ENCODE results near the gene BCAT1.
A peak's percentile ranks its signal among the peaks of the same experiment; 100 is the strongest.
"Not testable (repeated sequence)": the region's sequence is repeated elsewhere in the genome, so short reads cannot be mapped to it uniquely, and the experiment has no call there.

BCAT1 gene

GRCh38 chr12:24884911-24885310, 64.0 kb downstream of the BCAT1 start:
- H3K4me3 ChIP-seq (ENCODE audit: low read length), result no peak overlapping the region
- TF ChIP-seq CTCF (conservative IDR thresholded peaks at IDR 0.05; ENCODE audit: low read length), result no peak
- DNase-seq (ENCODE audit: low read depth), result no peak

GRCh38 chr12:24881724-24882371, 67.1 kb downstream of the BCAT1 start:
- TF ChIP-seq CTCF (conservative IDR thresholded peaks at IDR 0.05; ENCODE audit: low read length), result no peak
- no peak for DNase-seq (ENCODE audit: low read depth)
- no peak overlapping the region for H3K4me3 ChIP-seq (ENCODE audit: low read length)

- H3K4me3 ChIP-seq (ENCODE audit: low read length), result no peak overlapping the region
- TF ChIP-seq CTCF (conservative IDR thresholded peaks at IDR 0.05; ENCODE audit: low read length), result no peak
- no peak for DNase-seq (ENCODE audit: low read depth)
These were observed 67.7 kb downstream of the BCAT1 start for GRCh38 chr12:24881227-24881626.

GRCh38 chr12:24880732-24881131, 68.2 kb downstream of the BCAT1 start:
- no peak for TF ChIP-seq CTCF (conservative IDR thresholded peaks at IDR 0.05; ENCODE audit: low read length)
- no peak overlapping the region for H3K4me3 ChIP-seq (ENCODE audit: low read length)
- no peak for DNase-seq (ENCODE audit: low read depth)

GRCh38 chr12:24879644-24880043, 69.3 kb downstream of the BCAT1 start:
- TF ChIP-seq CTCF (conservative IDR thresholded peaks at IDR 0.05; ENCODE audit: low read length), result no peak
- no peak overlapping the region for H3K4me3 ChIP-seq (ENCODE audit: low read length)
- peak; percentile 38 for DNase-seq (ENCODE audit: low read depth)

GRCh38 chr12:24875014-24875413, 73.9 kb downstream of the BCAT1 start:
- no peak for TF ChIP-seq CTCF (conservative IDR thresholded peaks at IDR 0.05; ENCODE audit: low read length)
- no peak for DNase-seq (ENCODE audit: low read depth)
- H3K4me3 ChIP-seq (ENCODE audit: low read length), result no peak overlapping the region

GRCh38 chr12:24872211-24872610, 76.7 kb downstream of the BCAT1 start:
- no peak for DNase-seq (ENCODE audit: low read depth)
- TF ChIP-seq CTCF (conservative IDR thresholded peaks at IDR 0.05; ENCODE audit: low read length), result no peak

GRCh38 chr12:24866139-24866538, 82.8 kb downstream of the BCAT1 start:
- not testable (repeated sequence) for DNase-seq (ENCODE audit: low read depth)

More at GRCh38 chr12:24872211-24872610, 76.7 kb downstream of the BCAT1 start:
- H3K4me3 ChIP-seq (ENCODE audit: low read length), result no peak overlapping the region

More at GRCh38 chr12:24866139-24866538, 82.8 kb downstream of the BCAT1 start:
- H3K4me3 ChIP-seq (ENCODE audit: low read length), result not testable (repeated sequence)
